Endothelial cell (in vitro differentiated cells): ENCODE data around the gene COG8. TPM values are rescaled to one million over a fixed set of nuclear protein-coding genes. Genes with fewer than 3 reads are reported as not detected.
A peak's percentile ranks its signal among the peaks of the same experiment; 100 is the strongest.

Experiments
- DNase-seq: peaks from one replicate; pipeline ENCODE4 v3.0.0; 2021; ENCODE audit warnings: low spot score
- H3K27ac Mint-ChIP-seq: one replicate; pipeline ENCODE4 v1.8.0; 2021; ENCODE audit warnings: mixed read lengths, inconsistent platforms; ENCODE audit not compliant: unreplicated experiment
- H3K27me3 Mint-ChIP-seq: one replicate; pipeline ENCODE4 v1.8.0; 2021; ENCODE audit warnings: mild to moderate bottlenecking, moderate library complexity, mixed read lengths, inconsistent platforms; ENCODE audit not compliant: unreplicated experiment
- H3K36me3 Mint-ChIP-seq: one replicate; pipeline ENCODE4 v1.8.0; 2021; ENCODE audit warnings: mild to moderate bottlenecking, low read depth, mixed read lengths, inconsistent platforms; ENCODE audit not compliant: unreplicated experiment
- H3K4me1 Mint-ChIP-seq: one replicate; pipeline ENCODE4 v1.8.0; 2021; ENCODE audit warnings: mild to moderate bottlenecking, mixed read lengths, inconsistent platforms; ENCODE audit not compliant: unreplicated experiment
- H3K4me3 Mint-ChIP-seq: one replicate; pipeline ENCODE4 v1.8.0; 2021; ENCODE audit warnings: mild to moderate bottlenecking, mixed read lengths, inconsistent platforms; ENCODE audit not compliant: unreplicated experiment
- H3K9me3 Mint-ChIP-seq: one replicate; pipeline ENCODE4 v1.8.0; 2021; ENCODE audit warnings: mixed read lengths, inconsistent platforms; ENCODE audit not compliant: unreplicated experiment
- total RNA-seq: library from RNA; stranded (reverse); fragmentation: NEBNext Ultra II Directional; extraction: Animal tissue kit (Norgen Biotek cat#: 25700); gene quantifications from one replicate; pipeline ENCODE4 v1.2.1, GENCODE V29; 2021; ENCODE audit not compliant: unreplicated experiment
- TF ChIP-seq, protein P1 (sequence below): fragments of 200-600 bp; sonication (generic); IDR thresholded peaks from one replicate; pipeline ENCODE4 v1.5.0; 2021; ENCODE audit warnings: antibody characterized with exemption; ENCODE audit not compliant: unreplicated experiment

The COG8 gene
- total RNA-seq, 1 donor from 2014 or later: 33.1 TPM

GRCh38 chr16:69316595-69317034 lies 22.7 kb downstream of the COG8 start:
- TF ChIP-seq, protein P1, sequence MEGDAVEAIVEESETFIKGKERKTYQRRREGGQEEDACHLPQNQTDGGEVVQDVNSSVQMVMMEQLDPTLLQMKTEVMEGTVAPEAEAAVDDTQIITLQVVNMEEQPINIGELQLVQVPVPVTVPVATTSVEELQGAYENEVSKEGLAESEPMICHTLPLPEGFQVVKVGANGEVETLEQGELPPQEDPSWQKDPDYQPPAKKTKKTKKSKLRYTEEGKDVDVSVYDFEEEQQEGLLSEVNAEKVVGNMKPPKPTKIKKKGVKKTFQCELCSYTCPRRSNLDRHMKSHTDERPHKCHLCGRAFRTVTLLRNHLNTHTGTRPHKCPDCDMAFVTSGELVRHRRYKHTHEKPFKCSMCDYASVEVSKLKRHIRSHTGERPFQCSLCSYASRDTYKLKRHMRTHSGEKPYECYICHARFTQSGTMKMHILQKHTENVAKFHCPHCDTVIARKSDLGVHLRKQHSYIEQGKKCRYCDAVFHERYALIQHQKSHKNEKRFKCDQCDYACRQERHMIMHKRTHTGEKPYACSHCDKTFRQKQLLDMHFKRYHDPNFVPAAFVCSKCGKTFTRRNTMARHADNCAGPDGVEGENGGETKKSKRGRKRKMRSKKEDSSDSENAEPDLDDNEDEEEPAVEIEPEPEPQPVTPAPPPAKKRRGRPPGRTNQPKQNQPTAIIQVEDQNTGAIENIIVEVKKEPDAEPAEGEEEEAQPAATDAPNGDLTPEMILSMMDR: no peak
- DNase-seq: no peak
- Mint-ChIP-seq H3K9me3 (no peaks in the 10 kb centered on the region), H3K27ac (no peak overlapping the region), H3K36me3 (peaks cover 36% of the 10 kb centered on the region), H3K4me1 (peaks cover 7% of the 10 kb centered on the region), H3K27me3 (peaks cover 19% of the 10 kb centered on the region), H3K4me3 (no peak overlapping the region)

DNA sequence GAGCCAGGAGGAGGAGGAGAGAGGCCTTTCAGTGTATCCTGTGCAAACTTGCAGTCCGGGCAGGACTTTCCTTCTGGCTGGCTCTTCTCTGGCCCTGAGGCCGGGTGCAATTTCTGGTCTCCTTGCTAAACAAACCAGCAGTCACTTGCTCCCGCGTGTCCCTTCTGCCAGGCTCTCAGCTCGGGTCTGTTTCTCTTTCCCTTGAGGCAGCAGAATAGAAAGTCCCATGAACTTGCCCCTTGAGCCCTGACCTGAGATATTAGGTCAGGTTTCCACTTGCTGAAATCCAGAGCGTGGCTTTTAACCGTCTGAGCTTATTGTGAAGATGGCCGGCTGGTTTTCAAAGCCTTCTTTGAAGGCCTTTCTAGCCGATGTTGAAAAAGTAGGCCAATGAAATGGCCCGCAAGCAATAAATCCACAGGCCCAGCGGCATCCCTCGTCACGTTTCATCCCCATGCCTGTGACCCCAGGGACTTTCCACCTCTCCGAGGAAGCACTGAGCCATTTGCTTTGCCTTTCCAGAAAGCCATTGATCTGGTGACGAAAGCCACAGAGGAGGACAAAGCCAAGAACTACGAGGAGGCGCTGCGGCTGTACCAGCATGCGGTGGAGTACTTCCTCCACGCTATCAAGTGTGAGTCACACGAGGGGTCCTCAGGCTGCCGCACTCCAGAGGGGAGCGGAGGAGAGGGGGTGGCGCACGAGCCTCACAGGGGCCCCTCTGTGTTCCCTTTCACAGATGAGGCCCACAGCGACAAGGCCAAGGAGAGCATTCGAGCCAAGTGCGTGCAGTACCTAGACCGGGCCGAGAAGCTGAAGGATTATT lies 23.7 kb downstream of the COG8 start:
- no peaks in the 10 kb centered on the region for H3K9me3 Mint-ChIP-seq
- H3K36me3 Mint-ChIP-seq: peaks cover 28% of the 10 kb centered on the region
- H3K4me3 Mint-ChIP-seq: peak overlapping the region; percentile 31

GRCh38 chr16:69314534-69314933 lies 24.8 kb downstream of the COG8 start:
- Mint-ChIP-seq H3K36me3 (peaks cover 28% of the 10 kb centered on the region), H3K4me1 (peaks cover 11% of the 10 kb centered on the region), H3K4me3 (no peak overlapping the region), H3K9me3 (no peaks in the 10 kb centered on the region), H3K27ac (no peak overlapping the region), H3K27me3 (peaks cover 13% of the 10 kb centered on the region)
- TF ChIP-seq, protein P1: no peak
- no peak for DNase-seq

More for the DNA sequence above, 23.7 kb downstream of the COG8 start:
- peaks cover 16% of the 10 kb centered on the region for H3K27me3 Mint-ChIP-seq
- H3K27ac Mint-ChIP-seq: no peak overlapping the region
- TF ChIP-seq, protein P1: no peak
- peaks cover 8% of the 10 kb centered on the region for H3K4me1 Mint-ChIP-seq
- DNase-seq: no peak

DNA sequence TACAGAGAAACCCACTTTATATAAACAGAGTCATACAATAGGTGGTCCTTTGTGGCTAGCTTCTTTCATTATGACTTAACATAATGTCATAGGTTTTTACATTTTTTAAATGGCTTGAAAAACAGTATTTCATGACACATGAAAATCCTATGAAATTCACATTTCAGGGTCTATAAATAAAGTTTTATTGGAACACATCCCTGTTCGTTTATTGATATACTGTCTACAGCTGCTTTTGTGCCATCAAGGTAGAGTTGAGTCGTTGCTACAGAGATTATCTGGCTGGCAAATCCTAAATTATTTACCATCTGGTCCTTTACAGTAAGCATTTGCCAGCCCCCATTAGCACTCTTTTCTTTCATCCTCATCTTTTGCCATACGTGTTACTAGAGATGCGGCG lies 25.9 kb downstream of the COG8 start:
- no peaks in the 10 kb centered on the region for H3K9me3 Mint-ChIP-seq
- TF ChIP-seq, protein P1: no peak
- H3K36me3 Mint-ChIP-seq: peaks cover 22% of the 10 kb centered on the region
- no peak for DNase-seq
- peak overlapping the region; percentile 60 for H3K4me3 Mint-ChIP-seq
- peaks cover 13% of the 10 kb centered on the region for H3K27me3 Mint-ChIP-seq
- H3K27ac Mint-ChIP-seq: peak overlapping the region; percentile 24
- peaks cover 16% of the 10 kb centered on the region for H3K4me1 Mint-ChIP-seq
